Trophoblast cell (in vitro differentiated cells and primary cell): ENCODE measurements around the gene POLR1A.

ENCODE experiments used
- DNase-seq, 2 donors: peaks; one replicate each; pipeline ENCODE4 v3.0.0-alpha.2; 2016
- H2AFZ ChIP-seq: 2 replicates; pipeline ENCODE4 v1.6.1; 2013; ENCODE audit warnings: low read length, moderate library complexity, mild to moderate bottlenecking; ENCODE audit not compliant: insufficient read depth, poor library complexity
- H2AK5ac ChIP-seq: 2 replicates; pipeline ENCODE4 v1.6.1; 2013; ENCODE audit warnings: mild to moderate bottlenecking, low read length
- H2BK120ac ChIP-seq: 2 replicates; pipeline ENCODE4 v1.6.1; 2013; ENCODE audit warnings: low read length, mild to moderate bottlenecking, moderate library complexity; ENCODE audit not compliant: insufficient read depth, poor library complexity
- H2BK12ac ChIP-seq: 2 replicates; pipeline ENCODE4 v1.6.1; 2013; ENCODE audit warnings: mild to moderate bottlenecking, low read length, moderate library complexity
- H2BK5ac ChIP-seq: 2 replicates; pipeline ENCODE4 v1.6.1; 2013; ENCODE audit warnings: low read length, low read depth, moderate library complexity, mild to moderate bottlenecking; ENCODE audit not compliant: poor library complexity
- H3K14ac ChIP-seq: 2 replicates; pipeline ENCODE4 v1.6.1; 2013; ENCODE audit warnings: mild to moderate bottlenecking, low read length
- H3K18ac ChIP-seq: 2 replicates; pipeline ENCODE4 v1.6.1; 2013; ENCODE audit warnings: mild to moderate bottlenecking, low read length
- H3K23ac ChIP-seq: 2 replicates; pipeline ENCODE4 v1.6.1; 2013; ENCODE audit warnings: low read length
- H3K27ac ChIP-seq: 2 replicates; pipeline ENCODE4 v1.5.1; 2013; ENCODE audit warnings: low read depth, mild to moderate bottlenecking, inconsistent platforms, low read length, moderate library complexity
- H3K27me3 ChIP-seq: 2 replicates; pipeline ENCODE4 v1.6.1; 2013; ENCODE audit warnings: inconsistent platforms, mild to moderate bottlenecking, low read length, moderate library complexity; ENCODE audit not compliant: insufficient read depth
- H3K36me3 ChIP-seq, 2 experiments: 1 replicate in 1 of 2; 2 replicates in 1 of 2; pipeline ENCODE4 v1.6.1; 2013; ENCODE audit warnings: low read length in 2 of 2, mild to moderate bottlenecking in 2 of 2, moderate library complexity in 1 of 2; ENCODE audit not compliant: insufficient read depth in 2 of 2, control insufficient read depth in 1 of 2
- H3K4ac ChIP-seq: 2 replicates; pipeline ENCODE4 v1.6.1; 2013; ENCODE audit warnings: low read depth, mild to moderate bottlenecking, low read length, moderate library complexity
- H3K4me1 ChIP-seq, 2 experiments: 1 replicate in 1 of 2; 2 replicates in 1 of 2; pipeline ENCODE4 v1.6.1; 2013; ENCODE audit warnings: low read length in 2 of 2, mild to moderate bottlenecking in 2 of 2, moderate library complexity in 1 of 2; ENCODE audit not compliant: insufficient read depth in 2 of 2, control insufficient read depth in 1 of 2
- H3K4me2 ChIP-seq: 2 replicates; pipeline ENCODE4 v1.6.1; 2013; ENCODE audit warnings: inconsistent platforms, mild to moderate bottlenecking, low read length, moderate library complexity
- H3K4me3 ChIP-seq: 2 replicates; pipeline ENCODE4 v1.5.1; 2013; ENCODE audit warnings: mild to moderate bottlenecking, low read depth, low read length, inconsistent platforms
- H3K79me1 ChIP-seq: one replicate; pipeline ENCODE4 v1.6.1; 2013; ENCODE audit warnings: low read length
- H3K79me2 ChIP-seq: 2 replicates; pipeline ENCODE4 v1.6.1; 2013; ENCODE audit warnings: low read length, mild to moderate bottlenecking; ENCODE audit not compliant: control insufficient read depth, insufficient read depth, poor library complexity
- H3K9ac ChIP-seq: 2 replicates; pipeline ENCODE4 v1.6.1; 2013; ENCODE audit warnings: mild to moderate bottlenecking, low read length
- H3K9me3 ChIP-seq: 2 replicates; pipeline ENCODE4 v1.6.1; 2013; ENCODE audit warnings: low read depth, mild to moderate bottlenecking, control low read depth, inconsistent platforms, low read length; ENCODE audit not compliant: insufficient read depth
- H4K12ac ChIP-seq: 2 replicates; pipeline ENCODE4 v1.6.1; 2013; ENCODE audit warnings: low read depth, mild to moderate bottlenecking, low read length, moderate library complexity
- H4K8ac ChIP-seq: 2 replicates; pipeline ENCODE4 v1.6.1; 2013; ENCODE audit warnings: low read depth, mild to moderate bottlenecking, low read length, moderate library complexity
- H4K91ac ChIP-seq: one replicate; pipeline ENCODE4 v1.6.1; 2013; ENCODE audit warnings: low read depth, mild to moderate bottlenecking, low read length, moderate library complexity
- WGBS: extraction: QIAGEN DNeasy Blood & Tissue Kit; methylation state at CpG from one replicate; pipeline ENCODE4 v1.1.7; 2013; ENCODE audit warnings: missing lambda C conversion rate; ENCODE audit not compliant: insufficient read length, insufficient coverage; ENCODE audit errors: extremely low coverage; 5-methylcytosine and 5-hydroxymethylcytosine counted together

POLR1A gene

DNA sequence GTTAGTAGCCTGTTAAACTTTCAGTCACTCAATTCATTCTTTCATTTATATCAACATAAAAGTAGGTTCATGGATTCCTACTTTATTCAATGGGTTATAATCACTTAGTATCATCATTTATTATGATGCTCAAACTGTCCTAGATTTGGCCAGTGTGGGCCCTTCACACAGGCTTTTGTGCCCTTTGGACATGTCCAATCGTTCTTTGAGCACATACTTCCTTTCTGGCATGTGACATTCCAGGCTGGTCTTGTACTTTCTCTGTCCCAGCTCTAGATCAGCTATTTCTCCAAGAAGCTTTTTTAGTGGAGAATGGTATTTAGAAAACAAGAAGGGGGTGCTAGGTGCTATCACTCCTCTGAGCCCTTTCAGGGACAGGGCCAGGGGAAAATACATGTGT, 11.5 kb downstream of the POLR1A start:
- Histone ChIP-seq H3K4me1 (no peaks in the 10 kb centered on the region), H2AK5ac (no peak overlapping the region), H3K4me3 (no peak overlapping the region), H3K18ac (no peak overlapping the region), H3K14ac (no peak overlapping the region), H3K27me3 (no peaks in the 10 kb centered on the region), H3K4ac (no peak overlapping the region), H3K36me3 (peaks cover 19 to 32% of the 10 kb centered on the region in 2 experiments), H4K12ac (no peak overlapping the region), H3K9ac (no peak overlapping the region), H4K91ac (no peak overlapping the region), H2BK5ac (no peak overlapping the region), H3K27ac (no peak overlapping the region), H3K4me2 (no peak overlapping the region), H2BK120ac (no peak overlapping the region), H3K23ac (no peak overlapping the region), H3K79me2 (no peaks in the 10 kb centered on the region), H3K9me3 (peaks cover 2% of the 10 kb centered on the region), H2BK12ac (no peak overlapping the region), H4K8ac (no peak overlapping the region), H2AFZ (no peak overlapping the region), H3K79me1 (no peaks in the 10 kb centered on the region)
- DNase-seq: no peak
- WGBS: no CpG with 5 or more reads among the region's 1 CpG

DNA sequence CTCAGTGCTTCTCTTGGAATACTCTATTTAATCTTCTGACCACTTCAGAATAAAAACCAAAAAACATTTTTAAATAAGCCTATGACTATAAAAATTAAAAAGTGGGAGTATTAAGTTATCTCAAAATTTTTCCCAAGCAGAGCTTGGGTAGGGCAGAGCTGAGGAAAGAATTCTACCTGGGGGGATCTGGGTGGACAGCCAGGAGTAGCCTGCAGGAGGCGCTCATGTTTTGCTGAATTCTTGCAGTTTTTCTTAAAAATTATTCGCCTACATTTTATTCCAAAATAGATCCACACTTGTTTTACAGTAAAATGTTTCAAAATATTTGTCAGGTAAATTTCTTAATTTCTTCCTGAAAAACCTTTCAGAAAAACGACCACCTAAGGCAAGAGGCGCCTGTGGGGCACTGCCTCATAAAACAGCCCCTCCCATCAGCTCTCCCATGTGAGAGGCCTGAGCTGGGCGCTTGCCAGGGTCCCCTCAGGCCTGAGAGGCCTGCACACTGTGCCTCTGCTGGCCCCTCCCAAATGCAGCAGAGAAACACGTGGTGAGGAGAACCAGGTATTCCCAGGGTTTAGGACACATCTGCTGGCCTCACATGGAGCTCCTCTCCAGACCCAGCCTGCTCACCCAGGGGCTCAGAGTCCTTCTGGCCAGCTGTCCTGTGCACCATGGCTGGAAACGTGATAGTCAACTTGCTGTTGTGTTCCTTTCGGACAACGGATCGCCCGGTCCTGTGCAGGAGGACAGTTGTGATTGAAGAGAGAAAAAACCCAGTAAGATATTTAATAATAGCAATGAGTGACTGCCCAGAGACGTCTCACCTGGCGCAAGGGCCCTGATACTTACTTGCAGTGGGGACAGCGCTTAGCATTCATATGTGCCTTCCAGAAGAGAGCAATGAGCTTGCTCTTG, 17.5 kb downstream of the POLR1A start:
- H3K27me3 ChIP-seq: no peaks in the 10 kb centered on the region
- no peaks in the 10 kb centered on the region for H3K4me1 ChIP-seq
- H2BK12ac ChIP-seq: no peak overlapping the region
- H3K4me3 ChIP-seq: no peak overlapping the region
- H4K91ac ChIP-seq: no peak overlapping the region
- no peak overlapping the region for H3K18ac ChIP-seq
- DNase-seq: no peak
- no peak overlapping the region for H3K23ac ChIP-seq
- H2BK5ac ChIP-seq: no peak overlapping the region
- no peak overlapping the region for H3K14ac ChIP-seq
- H3K9ac ChIP-seq: no peak overlapping the region
- no peak overlapping the region for H3K27ac ChIP-seq
- no peak overlapping the region for H2AFZ ChIP-seq
- H2AK5ac ChIP-seq: no peak overlapping the region
- no peak overlapping the region for H3K4ac ChIP-seq
- peaks cover 2% of the 10 kb centered on the region for H3K9me3 ChIP-seq
- H4K8ac ChIP-seq: no peak overlapping the region
- H3K36me3 ChIP-seq: peaks cover 20 to 33% of the 10 kb centered on the region in 2 experiments
- H3K79me2 ChIP-seq: no peaks in the 10 kb centered on the region
- H2BK120ac ChIP-seq: no peak overlapping the region
- H3K79me1 ChIP-seq: no peaks in the 10 kb centered on the region
- no peak overlapping the region for H4K12ac ChIP-seq
- no peak overlapping the region for H3K4me2 ChIP-seq
- no CpG with 5 or more reads among the region's 14 CpGs for WGBS

DNA sequence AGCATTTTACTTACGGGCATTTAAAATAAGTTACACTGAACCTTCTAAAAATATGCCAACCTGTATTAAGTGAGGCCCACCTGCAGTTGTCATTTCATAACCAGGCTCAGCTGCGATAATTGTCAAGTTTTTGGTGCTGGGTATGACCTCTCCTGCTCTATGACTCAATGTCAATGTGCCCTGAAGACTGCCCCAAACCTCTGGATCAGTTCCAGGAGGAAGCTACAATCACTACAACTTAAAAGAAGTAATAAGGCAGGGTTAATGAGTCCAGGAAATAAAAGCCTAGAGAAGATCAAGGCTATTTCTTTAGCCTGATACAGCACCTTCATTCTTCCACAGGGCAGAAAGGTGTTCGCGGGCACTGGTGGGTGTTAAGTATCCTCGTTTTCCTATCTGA, 22.9 kb downstream of the POLR1A start:
- H4K12ac ChIP-seq: no peak overlapping the region
- H3K4me3 ChIP-seq: no peak overlapping the region
- H2BK120ac ChIP-seq: no peak overlapping the region
- no peak overlapping the region for H4K91ac ChIP-seq
- H3K23ac ChIP-seq: no peak overlapping the region
- no peaks in the 10 kb centered on the region for H3K79me2 ChIP-seq
- H3K9me3 ChIP-seq: no peaks in the 10 kb centered on the region
- DNase-seq: no peak
- H4K8ac ChIP-seq: no peak overlapping the region
- H3K18ac ChIP-seq: no peak overlapping the region
- no peak overlapping the region for H3K27ac ChIP-seq
- H3K14ac ChIP-seq: no peak overlapping the region
- H3K79me1 ChIP-seq: no peaks in the 10 kb centered on the region
- H3K36me3 ChIP-seq: peaks cover 27 to 34% of the 10 kb centered on the region in 2 experiments
- no peak overlapping the region for H2AK5ac ChIP-seq
- no peak overlapping the region for H2BK5ac ChIP-seq
- no CpG with 5 or more reads among the region's 5 CpGs for WGBS
- H3K9ac ChIP-seq: no peak overlapping the region
- no peak overlapping the region for H3K4ac ChIP-seq
- H2BK12ac ChIP-seq: no peak overlapping the region
- H3K4me1 ChIP-seq: no peaks in the 10 kb centered on the region
- H3K4me2 ChIP-seq: no peak overlapping the region
- H2AFZ ChIP-seq: no peak overlapping the region
- H3K27me3 ChIP-seq: no peaks in the 10 kb centered on the region

DNA sequence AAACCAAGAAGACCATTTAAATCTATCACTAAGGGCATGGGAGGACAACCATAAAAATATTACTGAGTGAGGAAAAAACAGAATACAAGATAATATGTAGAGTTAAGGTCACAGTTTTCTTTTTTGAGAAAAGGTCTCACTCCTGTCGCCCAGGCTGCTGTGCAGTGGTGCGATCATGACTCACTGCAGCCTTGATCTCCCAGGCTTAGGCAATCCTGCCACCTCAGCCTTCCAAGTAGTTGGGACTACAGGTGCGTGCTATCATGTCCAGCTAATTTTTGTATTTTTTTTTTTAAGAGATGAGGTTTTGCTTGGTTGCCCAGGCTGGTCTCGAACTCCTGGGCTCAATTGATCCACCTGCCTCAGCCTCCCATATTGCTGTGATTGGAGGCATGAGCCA, 24.0 kb downstream of the POLR1A start:
- no peaks in the 10 kb centered on the region for H3K9me3 ChIP-seq
- no peak overlapping the region for H3K27ac ChIP-seq
- H4K91ac ChIP-seq: no peak overlapping the region
- no peak overlapping the region for H4K8ac ChIP-seq
- no peak overlapping the region for H3K14ac ChIP-seq
- no peak overlapping the region for H2BK5ac ChIP-seq
- H3K27me3 ChIP-seq: no peaks in the 10 kb centered on the region
- no peak overlapping the region for H2AK5ac ChIP-seq
- no peak overlapping the region for H3K9ac ChIP-seq
- no peak overlapping the region for H3K4me2 ChIP-seq
- no peaks in the 10 kb centered on the region for H3K79me1 ChIP-seq
- H3K23ac ChIP-seq: no peak overlapping the region
- no peak overlapping the region for H2AFZ ChIP-seq
- no peak overlapping the region for H2BK12ac ChIP-seq
- no peak overlapping the region for H3K4ac ChIP-seq
- H4K12ac ChIP-seq: no peak overlapping the region
- peaks cover 34 to 44% of the 10 kb centered on the region in 2 experiments for H3K36me3 ChIP-seq
- no peaks in the 10 kb centered on the region for H3K4me1 ChIP-seq
- peak; percentile 42 to 44 for DNase-seq
- no peak overlapping the region for H3K4me3 ChIP-seq
- no CpG with 5 or more reads among the region's 4 CpGs for WGBS
- H3K18ac ChIP-seq: no peak overlapping the region
- no peak overlapping the region for H2BK120ac ChIP-seq
- H3K79me2 ChIP-seq: no peaks in the 10 kb centered on the region
